GM12892 (cell line): ENCODE results near the gene SUZ12.
"Not testable (repeated sequence)": the region's sequence is repeated elsewhere in the genome, so short reads cannot be mapped to it uniquely, and the experiment has no call there.

Source experiments
- DNase-seq: peaks from one replicate; pipeline ENCODE4 v3.0.0; 2011; ENCODE audit not compliant: insufficient read length
- FAIRE-seq: peaks from 2 replicates; lab custom pipeline; 2011; peaks lifted over from hg19 to GRCh38; lab: Jason Lieb, UNC
- POLR2A ChIP-seq: IDR thresholded peaks from 2 replicates; pipeline ENCODE4 v1.6.1; 2011; ENCODE audit warnings: low read depth, low read length, control low read depth
- POLR2AphosphoS5 ChIP-seq: IDR thresholded peaks from 2 replicates; pipeline ENCODE4 v1.6.1; 2011; ENCODE audit warnings: low read depth, low read length, control low read depth
- TAF1 ChIP-seq: IDR thresholded peaks from 2 replicates; pipeline ENCODE4 v1.6.1; 2011; ENCODE audit warnings: low read depth, mild to moderate bottlenecking, control low read depth, low read length, borderline replicate concordance

The SUZ12 gene

GRCh38 chr17:31997005-31997404 lies 60.2 kb downstream of the SUZ12 start:
- DNase-seq (no peak), FAIRE-seq (no peak)
- TF ChIP-seq TAF1 (no peak), POLR2A (no peak), POLR2AphosphoS5 (no peak)

DNA sequence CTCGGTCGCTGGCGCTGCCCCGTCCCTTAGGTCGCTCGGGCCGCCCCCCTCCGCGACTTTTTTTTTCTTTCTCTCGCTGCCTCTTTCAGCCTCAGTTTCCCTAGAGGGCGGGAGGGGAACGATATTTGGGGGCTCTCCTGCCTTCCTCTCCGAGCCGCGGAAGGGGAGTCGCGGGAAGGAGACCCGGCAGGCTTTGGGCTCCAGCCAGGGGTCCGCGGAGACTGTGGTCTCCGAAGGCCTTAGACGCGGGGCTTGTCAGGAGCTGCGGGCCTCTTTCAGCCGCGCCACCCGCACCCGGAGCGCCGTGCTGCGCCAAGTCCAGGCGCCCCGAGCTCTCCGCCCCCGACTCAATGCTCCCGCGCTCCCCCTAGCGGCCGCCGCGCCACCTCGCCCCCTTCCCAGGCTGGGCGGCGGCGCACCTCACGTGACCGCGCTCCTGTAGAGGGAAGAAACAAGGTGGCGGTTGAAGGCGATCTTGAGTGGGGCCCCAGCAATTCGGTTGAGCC lies 70.2 kb downstream of the SUZ12 start, which contains the start of gene LRRC37B:
LRRC37B (plus strand) TSS at position 427 of the 506 bp plus-strand sequence. CDS start 14,010 bp downstream, outside the sequence.
- no peak for TF ChIP-seq TAF1
- peak; percentile 44; the same call in 1 of the 2 replicates for TF ChIP-seq POLR2A
- FAIRE-seq: peak; percentile 81
- peak; percentile 73 for DNase-seq

DNA sequence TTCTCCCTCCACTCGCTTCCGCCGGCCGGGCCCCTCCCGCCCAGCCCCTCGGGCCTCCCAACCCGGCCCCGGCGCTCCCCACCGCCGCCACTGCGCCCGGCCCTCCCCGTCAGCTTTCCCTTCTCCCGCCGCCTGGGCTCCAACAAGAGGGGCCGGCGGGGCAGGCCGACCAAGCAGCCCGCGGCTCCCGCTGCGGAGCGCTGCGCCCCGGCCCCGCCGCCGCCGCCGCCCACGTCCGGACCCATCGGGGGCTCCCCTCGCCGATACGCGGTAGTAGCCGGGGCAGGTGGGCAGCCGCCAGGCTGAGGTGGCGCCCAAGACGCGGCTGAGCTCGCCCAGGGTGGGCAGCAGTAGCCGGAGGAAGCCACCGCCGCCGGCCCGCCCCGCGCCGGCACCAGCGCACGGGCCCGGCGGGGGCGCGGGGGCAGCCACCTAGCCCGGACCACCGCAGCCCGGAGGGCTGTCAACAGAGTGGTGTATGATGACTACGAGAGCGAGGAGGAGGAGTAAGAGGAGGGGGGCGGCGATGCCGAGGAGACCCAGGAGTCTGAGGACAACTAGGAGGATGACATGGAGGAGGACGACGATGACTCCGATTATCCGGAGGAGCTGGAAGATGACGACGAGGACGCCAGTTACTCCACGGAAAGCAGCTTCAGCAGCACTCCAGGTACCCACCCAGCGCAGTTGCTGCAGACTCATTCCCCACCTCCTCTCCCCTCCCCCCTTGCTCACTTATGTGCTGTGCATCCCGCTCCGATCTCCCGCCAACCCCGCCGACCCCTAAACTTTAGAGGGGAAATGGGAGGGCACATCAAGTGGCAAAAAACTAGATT lies 70.9 kb downstream of the SUZ12 start:
- FAIRE-seq (peak; percentile 5), DNase-seq (peak; percentile 36)
- TF ChIP-seq POLR2A (no peak), POLR2AphosphoS5 (no peak), TAF1 (0 out of 2 replicates have a peak, but pooled peaks have one; percentile 37)

- TF ChIP-seq POLR2A (no peak), TAF1 (no peak), POLR2AphosphoS5 (no peak)
- no peak for FAIRE-seq
- DNase-seq: no peak
These were observed 72.4 kb downstream of the SUZ12 start for GRCh38 chr17:32009262-32009542.

GRCh38 chr17:32010114-32010513 lies 73.3 kb downstream of the SUZ12 start:
- no peak for DNase-seq

GRCh38 chr17:32015245-32016013 lies 78.6 kb downstream of the SUZ12 start:
- DNase-seq: no peak

More at GRCh38 chr17:32010114-32010513, 73.3 kb downstream of the SUZ12 start:
- TF ChIP-seq POLR2AphosphoS5 (no peak), POLR2A (no peak), TAF1 (no peak)
- FAIRE-seq: no peak

GRCh38 chr17:32016231-32016630 lies 79.4 kb downstream of the SUZ12 start:
- FAIRE-seq (no peak), DNase-seq (no peak)
- no peak for TF ChIP-seq POLR2A
- no peak for TF ChIP-seq TAF1
- no peak for TF ChIP-seq POLR2AphosphoS5

More at GRCh38 chr17:32015245-32016013, 78.6 kb downstream of the SUZ12 start:
- TF ChIP-seq POLR2AphosphoS5 (no peak), TAF1 (no peak), POLR2A (no peak)
- no peak for FAIRE-seq

DNA sequence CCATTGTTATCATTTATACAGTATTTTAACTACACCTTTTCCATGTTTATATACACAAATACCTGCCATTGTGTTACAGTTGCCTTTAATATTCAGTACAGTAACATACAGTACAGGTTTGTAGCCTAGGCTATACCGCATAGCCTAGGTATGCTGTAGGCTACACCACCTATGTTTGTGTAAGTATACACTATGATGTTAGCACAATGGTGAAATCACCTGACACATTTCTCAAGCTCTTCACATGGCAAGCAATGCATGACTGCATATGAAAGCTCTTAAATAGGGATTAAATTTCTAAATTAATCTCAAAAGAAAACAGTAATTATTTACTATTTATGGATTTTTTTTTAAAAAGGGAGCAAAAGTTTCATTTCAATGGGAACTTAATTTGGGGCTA lies 82.4 kb downstream of the SUZ12 start:
- FAIRE-seq: no peak
- no peak for TF ChIP-seq POLR2AphosphoS5
- TF ChIP-seq TAF1: no peak
- TF ChIP-seq POLR2A: no peak

DNA sequence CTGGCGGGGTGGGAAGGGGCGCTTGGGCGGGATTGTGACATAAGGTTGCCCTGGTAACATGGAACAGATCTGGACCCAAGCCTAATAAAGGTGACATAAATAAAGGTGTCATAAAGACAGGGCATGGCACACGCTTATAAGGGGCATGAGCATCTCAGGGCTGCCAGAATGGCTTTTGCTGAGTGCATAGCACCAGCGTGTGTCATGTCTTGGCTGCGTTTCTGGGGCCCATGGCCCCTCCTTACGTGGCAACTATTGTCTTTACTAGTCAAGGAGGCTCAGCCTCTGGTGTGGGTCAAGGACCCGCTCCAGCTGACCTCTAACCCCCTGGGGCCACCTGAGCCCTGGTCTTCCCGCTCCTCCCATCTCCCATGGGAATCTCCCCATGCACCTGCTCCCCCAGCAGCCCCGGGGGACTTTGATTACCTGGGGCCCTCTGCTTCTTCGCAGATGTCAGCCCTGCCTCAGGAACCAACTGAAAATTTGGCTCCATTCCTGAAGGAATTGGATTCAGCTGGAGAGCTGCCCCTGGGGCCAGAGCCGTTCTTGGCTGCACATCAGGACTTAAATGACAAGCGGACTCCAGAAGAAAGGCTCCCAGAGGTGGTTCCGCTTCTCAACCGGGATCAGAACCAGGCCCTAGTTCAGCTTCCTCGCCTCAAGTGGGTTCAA lies 84.3 kb downstream of the SUZ12 start:
- FAIRE-seq (no peak), DNase-seq (no peak)
- TF ChIP-seq TAF1 (no peak), POLR2A (no peak), POLR2AphosphoS5 (no peak)

More for the DNA sequence above, 82.4 kb downstream of the SUZ12 start:
- no peak for DNase-seq

DNA sequence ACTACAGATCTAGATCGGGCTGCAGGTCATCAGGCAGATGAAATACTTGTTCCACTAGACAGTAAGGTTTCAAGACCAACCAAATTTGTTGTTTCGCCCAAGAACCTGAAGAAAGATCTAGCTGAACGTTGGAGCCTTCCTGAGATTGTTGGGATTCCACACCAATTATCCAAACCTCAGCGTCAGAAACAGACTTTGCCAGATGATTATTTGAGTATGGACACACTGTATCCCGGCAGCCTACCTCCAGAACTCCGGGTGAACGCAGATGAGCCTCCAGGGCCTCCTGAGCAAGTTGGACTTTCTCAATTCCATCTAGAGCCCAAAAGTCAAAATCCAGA lies 84.8 kb downstream of the SUZ12 start:
- DNase-seq (no peak), FAIRE-seq (no peak)
- no peak for TF ChIP-seq POLR2AphosphoS5
- TF ChIP-seq TAF1: no peak
- TF ChIP-seq POLR2A: no peak

DNA sequence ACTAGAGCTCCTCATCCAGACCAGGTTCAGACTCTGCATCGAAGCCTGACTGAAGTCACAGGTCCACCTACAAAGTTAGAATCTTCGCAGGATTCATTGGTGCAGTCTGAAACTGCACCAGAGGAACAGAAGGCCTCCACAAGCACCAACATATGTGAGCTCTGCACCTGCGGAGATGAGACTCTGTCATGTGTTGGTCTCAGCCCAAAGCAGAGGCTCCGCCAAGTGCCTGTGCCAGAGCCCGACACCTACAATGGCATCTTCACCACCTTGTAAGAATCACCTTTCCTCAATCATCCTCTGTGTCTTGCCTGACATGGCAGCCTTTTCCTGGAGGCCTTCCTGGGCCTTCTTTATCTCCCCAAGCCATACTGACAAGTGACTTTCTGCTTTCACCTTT lies 85.7 kb downstream of the SUZ12 start:
- not testable (repeated sequence) for FAIRE-seq, DNase-seq

- FAIRE-seq, DNase-seq: not testable (repeated sequence)
These were observed 90.5 kb downstream of the SUZ12 start for GRCh38 chr17:32027271-32027670.
